ENCODE results near the gene RASSF5. TPM values are rescaled to one million over a fixed set of nuclear protein-coding genes. Genes with fewer than 3 reads are reported as not detected.

Gene RASSF5
- total and polyA plus RNA-seq, 9 of the 15 experiments (the other 6 are each of a cell fraction or from before 2014, with no cell fraction given): 6.1 to 41.0 (median 25.2) TPM

DNA sequence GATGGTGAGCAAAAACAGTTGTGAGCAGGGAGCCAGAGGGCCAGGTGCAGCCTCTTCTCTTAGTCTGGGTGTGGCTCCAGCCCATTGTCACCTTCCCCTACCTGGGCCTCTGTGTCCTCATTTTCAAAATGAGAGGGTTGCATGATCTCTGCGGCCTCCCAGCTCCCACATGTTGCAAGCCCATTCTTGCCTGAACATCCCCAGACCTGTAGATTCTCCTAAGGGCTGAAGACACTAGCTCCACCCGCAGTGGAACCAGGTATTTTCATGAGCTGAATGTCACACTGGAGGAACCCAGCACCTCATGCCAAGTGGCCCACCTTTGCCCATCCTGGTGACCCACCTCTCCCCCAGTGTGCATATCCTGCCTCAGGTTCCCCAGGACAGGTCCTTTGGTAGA is 24.7 kb upstream of the RASSF5 start:
- Histone ChIP-seq H4K20me1 (replicated peaks; ENCODE audit: control insufficient read depth, insufficient read depth, low read length) (0 out of 2 replicates have a peak, but pooled peaks cover 5% of the 10 kb centered on the region), H3K9me3 (replicated peaks; ENCODE audit: control insufficient read depth, insufficient read depth, low read depth, low read length) (no peaks in the 10 kb centered on the region), H3K4me1 (replicated peaks in 1 of 2; ENCODE audit: control insufficient read depth in 2 of 2, insufficient read depth in 2 of 2, low read length in 2 of 2) (peaks cover 7 to 8% of the 10 kb centered on the region in 2 experiments), H3K9me1 (ENCODE audit: control insufficient read depth, insufficient read depth, low read length) (no peaks in the 10 kb centered on the region), H3K79me2 (ENCODE audit: control insufficient read depth, insufficient read depth, low read length) (no peaks in the 10 kb centered on the region), H3K36me3 (ENCODE audit: control insufficient read depth, insufficient read depth, low read length) (no peaks in the 10 kb centered on the region), H2AFZ (ENCODE audit: low read depth, low read length) (no peak overlapping the region), H3K4me3 (no peak overlapping the region), H3K27ac (ENCODE audit: extremely low read depth, low read depth, low read length) (no peak overlapping the region), H3K27me3 (ENCODE audit: control insufficient read depth in 2 of 2, insufficient read depth in 2 of 2, low read length in 2 of 2) (peaks cover 3 to 14% of the 10 kb centered on the region in 2 experiments; a peak in 4 of 5 replicates), H3K4me2 (ENCODE audit: insufficient read depth, low read length) (no peak overlapping the region), H3K9ac (ENCODE audit: insufficient read depth in 1 of 2, low read depth in 2 of 2, low read length in 2 of 2) (no peak overlapping the region)
- no peak for ATAC-seq
- in situ Hi-C loops (cut with MboI): no loop called here
- TF ChIP-seq BRD4 (IDR thresholded peaks at IDR 0.05): no peak
- TF ChIP-seq GATA2 (CRISPR knock-in tag; IDR thresholded peaks at IDR 0.05): no peak
- TF ChIP-seq, protein P1, sequence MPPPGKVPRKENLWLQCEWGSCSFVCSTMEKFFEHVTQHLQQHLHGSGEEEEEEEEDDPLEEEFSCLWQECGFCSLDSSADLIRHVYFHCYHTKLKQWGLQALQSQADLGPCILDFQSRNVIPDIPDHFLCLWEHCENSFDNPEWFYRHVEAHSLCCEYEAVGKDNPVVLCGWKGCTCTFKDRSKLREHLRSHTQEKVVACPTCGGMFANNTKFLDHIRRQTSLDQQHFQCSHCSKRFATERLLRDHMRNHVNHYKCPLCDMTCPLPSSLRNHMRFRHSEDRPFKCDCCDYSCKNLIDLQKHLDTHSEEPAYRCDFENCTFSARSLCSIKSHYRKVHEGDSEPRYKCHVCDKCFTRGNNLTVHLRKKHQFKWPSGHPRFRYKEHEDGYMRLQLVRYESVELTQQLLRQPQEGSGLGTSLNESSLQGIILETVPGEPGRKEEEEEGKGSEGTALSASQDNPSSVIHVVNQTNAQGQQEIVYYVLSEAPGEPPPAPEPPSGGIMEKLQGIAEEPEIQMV (tag; conservative IDR thresholded peaks at IDR 0.05; ENCODE audit: low read depth): no peak
- no peak for TF ChIP-seq PML (IDR thresholded peaks at IDR 0.05; ENCODE audit: low read length)
- TF ChIP-seq KDM4B (IDR thresholded peaks at IDR 0.05; ENCODE audit: borderline replicate concordance in 2 of 2, low read depth in 1 of 2): no peak
- TF ChIP-seq SPI1 (IDR thresholded peaks at IDR 0.05; ENCODE audit: borderline replicate concordance, low read depth, low read length): no peak
- TF ChIP-seq CBFA2T3 (IDR thresholded peaks at IDR 0.05): no peak
- TF ChIP-seq ASH1L (IDR thresholded peaks at IDR 0.05; ENCODE audit: borderline replicate concordance, low read depth, partially characterized antibody): no peak
- no peak for TF ChIP-seq EP300 (IDR thresholded peaks at IDR 0.05; ENCODE audit: low read length)
- no peak for TF ChIP-seq SAFB (IDR thresholded peaks at IDR 0.05; ENCODE audit: borderline replicate concordance, low read depth, low read length)
- TF ChIP-seq POU5F1 (IDR thresholded peaks at IDR 0.05; ENCODE audit: borderline replicate concordance, low read depth, low read length, partially characterized antibody): no peak
- no peak for TF ChIP-seq ZNF143 (CRISPR knock-in tag; IDR thresholded peaks at IDR 0.05)
- no peak for TF ChIP-seq ZNF780A (CRISPR knock-in tag; IDR thresholded peaks at IDR 0.05)
- TF ChIP-seq ZC3H4 (CRISPR knock-in tag; IDR thresholded peaks at IDR 0.05; ENCODE audit: borderline replicate concordance): no peak
- no peak for TF ChIP-seq RBM22 (IDR thresholded peaks at IDR 0.05; ENCODE audit: low read depth, low read length, poor library complexity, severe bottlenecking)
- TF ChIP-seq, protein P2, sequence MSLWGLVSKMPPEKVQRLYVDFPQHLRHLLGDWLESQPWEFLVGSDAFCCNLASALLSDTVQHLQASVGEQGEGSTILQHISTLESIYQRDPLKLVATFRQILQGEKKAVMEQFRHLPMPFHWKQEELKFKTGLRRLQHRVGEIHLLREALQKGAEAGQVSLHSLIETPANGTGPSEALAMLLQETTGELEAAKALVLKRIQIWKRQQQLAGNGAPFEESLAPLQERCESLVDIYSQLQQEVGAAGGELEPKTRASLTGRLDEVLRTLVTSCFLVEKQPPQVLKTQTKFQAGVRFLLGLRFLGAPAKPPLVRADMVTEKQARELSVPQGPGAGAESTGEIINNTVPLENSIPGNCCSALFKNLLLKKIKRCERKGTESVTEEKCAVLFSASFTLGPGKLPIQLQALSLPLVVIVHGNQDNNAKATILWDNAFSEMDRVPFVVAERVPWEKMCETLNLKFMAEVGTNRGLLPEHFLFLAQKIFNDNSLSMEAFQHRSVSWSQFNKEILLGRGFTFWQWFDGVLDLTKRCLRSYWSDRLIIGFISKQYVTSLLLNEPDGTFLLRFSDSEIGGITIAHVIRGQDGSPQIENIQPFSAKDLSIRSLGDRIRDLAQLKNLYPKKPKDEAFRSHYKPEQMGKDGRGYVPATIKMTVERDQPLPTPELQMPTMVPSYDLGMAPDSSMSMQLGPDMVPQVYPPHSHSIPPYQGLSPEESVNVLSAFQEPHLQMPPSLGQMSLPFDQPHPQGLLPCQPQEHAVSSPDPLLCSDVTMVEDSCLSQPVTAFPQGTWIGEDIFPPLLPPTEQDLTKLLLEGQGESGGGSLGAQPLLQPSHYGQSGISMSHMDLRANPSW (CRISPR knock-in tag; IDR thresholded peaks at IDR 0.05): no peak
- TF ChIP-seq, protein P3, sequence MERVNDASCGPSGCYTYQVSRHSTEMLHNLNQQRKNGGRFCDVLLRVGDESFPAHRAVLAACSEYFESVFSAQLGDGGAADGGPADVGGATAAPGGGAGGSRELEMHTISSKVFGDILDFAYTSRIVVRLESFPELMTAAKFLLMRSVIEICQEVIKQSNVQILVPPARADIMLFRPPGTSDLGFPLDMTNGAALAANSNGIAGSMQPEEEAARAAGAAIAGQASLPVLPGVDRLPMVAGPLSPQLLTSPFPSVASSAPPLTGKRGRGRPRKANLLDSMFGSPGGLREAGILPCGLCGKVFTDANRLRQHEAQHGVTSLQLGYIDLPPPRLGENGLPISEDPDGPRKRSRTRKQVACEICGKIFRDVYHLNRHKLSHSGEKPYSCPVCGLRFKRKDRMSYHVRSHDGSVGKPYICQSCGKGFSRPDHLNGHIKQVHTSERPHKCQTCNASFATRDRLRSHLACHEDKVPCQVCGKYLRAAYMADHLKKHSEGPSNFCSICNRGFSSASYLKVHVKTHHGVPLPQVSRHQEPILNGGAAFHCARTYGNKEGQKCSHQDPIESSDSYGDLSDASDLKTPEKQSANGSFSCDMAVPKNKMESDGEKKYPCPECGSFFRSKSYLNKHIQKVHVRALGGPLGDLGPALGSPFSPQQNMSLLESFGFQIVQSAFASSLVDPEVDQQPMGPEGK (CRISPR knock-in tag; IDR thresholded peaks at IDR 0.05; ENCODE audit: borderline replicate concordance): no peak
- FAIRE-seq: no peak
- CTCF ChIA-PET (ENCODE audit: low intra/inter-chr PET ratio): no interaction called here
- POLR2A ChIA-PET: interaction anchor here (0.6 to 1.3 kb wide), 5 partner anchors 18 to 1344 kb away, joined by 3 read pairs; no protein-coding TSS in a partner anchor
- DNase-seq (ENCODE audit: extremely low read depth in 1 of 4, low spot score in 3 of 4): no peak
- WGBS (ENCODE audit: insufficient coverage, low coverage, missing lambda C conversion rate): 41% methylated on average over 2 of the region's 2 CpGs
- intact Hi-C loops (cut with micrococcal nuclease): no loop called here
- no TSS peak for BruUV-seq (replicated peaks)

Measured in K562 (cell line).